GM12874 (cell line): ENCODE measurements around the gene FAM168A.

ENCODE experiments used
- TF ChIP-seq, protein P1 (sequence below): IDR thresholded peaks from 2 replicates; pipeline ENCODE4 v1.5.1; 2011; ENCODE audit warnings: low read depth, mild to moderate bottlenecking, control low read depth, low read length, moderate library complexity; ENCODE audit not compliant: insufficient read depth

The FAM168A gene

DNA sequence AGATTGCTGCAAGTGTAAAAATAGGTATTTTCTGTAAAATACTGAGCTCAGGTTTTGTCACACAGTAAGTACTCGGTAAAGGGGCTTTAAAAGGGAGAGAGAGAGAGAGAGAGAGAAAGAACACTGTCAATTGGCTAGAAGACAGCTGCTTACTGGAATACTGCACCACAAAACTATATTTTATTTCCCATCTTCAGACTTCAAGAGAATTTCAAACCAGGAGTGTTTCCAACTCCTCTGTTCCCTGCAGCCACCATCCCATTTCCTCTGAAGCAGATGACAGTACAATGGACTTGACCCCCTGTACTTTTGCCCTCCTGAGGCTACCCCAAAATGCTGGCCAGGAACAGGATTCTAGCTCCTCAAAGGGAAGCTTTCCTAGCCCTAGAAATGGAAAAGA, 132.0 kb downstream of the FAM168A start:
- TF ChIP-seq, protein P1, sequence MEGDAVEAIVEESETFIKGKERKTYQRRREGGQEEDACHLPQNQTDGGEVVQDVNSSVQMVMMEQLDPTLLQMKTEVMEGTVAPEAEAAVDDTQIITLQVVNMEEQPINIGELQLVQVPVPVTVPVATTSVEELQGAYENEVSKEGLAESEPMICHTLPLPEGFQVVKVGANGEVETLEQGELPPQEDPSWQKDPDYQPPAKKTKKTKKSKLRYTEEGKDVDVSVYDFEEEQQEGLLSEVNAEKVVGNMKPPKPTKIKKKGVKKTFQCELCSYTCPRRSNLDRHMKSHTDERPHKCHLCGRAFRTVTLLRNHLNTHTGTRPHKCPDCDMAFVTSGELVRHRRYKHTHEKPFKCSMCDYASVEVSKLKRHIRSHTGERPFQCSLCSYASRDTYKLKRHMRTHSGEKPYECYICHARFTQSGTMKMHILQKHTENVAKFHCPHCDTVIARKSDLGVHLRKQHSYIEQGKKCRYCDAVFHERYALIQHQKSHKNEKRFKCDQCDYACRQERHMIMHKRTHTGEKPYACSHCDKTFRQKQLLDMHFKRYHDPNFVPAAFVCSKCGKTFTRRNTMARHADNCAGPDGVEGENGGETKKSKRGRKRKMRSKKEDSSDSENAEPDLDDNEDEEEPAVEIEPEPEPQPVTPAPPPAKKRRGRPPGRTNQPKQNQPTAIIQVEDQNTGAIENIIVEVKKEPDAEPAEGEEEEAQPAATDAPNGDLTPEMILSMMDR = no peak

- TF ChIP-seq, protein P1 = no peak
Measured at GRCh38 chr11:73465023-73465675, 132.8 kb downstream of the FAM168A start.

GRCh38 chr11:73464347-73464746, 133.6 kb downstream of the FAM168A start:
- TF ChIP-seq, protein P1 = no peak

GRCh38 chr11:73463359-73463758, 134.6 kb downstream of the FAM168A start:
- TF ChIP-seq, protein P1 = no peak

- TF ChIP-seq, protein P1 = no peak
Measured at GRCh38 chr11:73461964-73462363, 135.9 kb downstream of the FAM168A start.

GRCh38 chr11:73461335-73461840, 136.5 kb downstream of the FAM168A start:
- TF ChIP-seq, protein P1 = no peak

DNA sequence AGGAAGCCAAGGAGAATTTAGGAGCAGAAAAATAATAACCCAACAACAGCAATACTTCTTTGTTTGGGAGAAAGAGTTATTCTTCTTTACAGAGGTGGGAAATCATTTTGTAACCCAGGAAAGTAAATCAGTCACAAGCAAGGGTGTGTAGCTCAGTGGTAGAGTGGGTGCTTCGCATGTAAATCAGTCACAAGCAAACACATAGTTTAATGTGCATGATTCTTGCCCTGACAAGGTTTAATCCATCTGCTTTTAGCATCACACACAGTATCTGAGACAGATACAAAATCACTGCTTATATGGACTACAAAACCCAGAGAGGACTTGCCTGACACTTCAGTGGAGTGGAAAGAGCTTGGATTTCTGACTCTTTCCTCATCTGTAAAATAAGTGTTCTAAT, 139.7 kb downstream of the FAM168A start:
- TF ChIP-seq, protein P1 = no peak
